HL-60 (cell line): ENCODE measurements around the gene ZNF236.

Experiments
- DNase-seq, 2 experiments: peaks; one replicate each; pipeline ENCODE4 v3.0.0-alpha.2; 2010 to 2020; ENCODE audit warnings: low read depth in 1 of 2, low spot score in 1 of 2
- H3K27ac ChIP-seq: fragments of 250-450 bp; sonication (Bioruptor Pico); replicated peaks from 2 replicates; pipeline ENCODE4 v1.5.1; 2020; ENCODE audit warnings: mild to moderate bottlenecking, moderate library complexity
- H3K27me3 ChIP-seq: fragments of 250-450 bp; sonication (Bioruptor Pico); 2 replicates; pipeline ENCODE4 v1.5.1; 2021; ENCODE audit warnings: mild to moderate bottlenecking, moderate library complexity; ENCODE audit not compliant: insufficient read depth, poor library complexity, severe bottlenecking
- H3K4me3 ChIP-seq: replicated peaks from 2 replicates; pipeline ENCODE4 v1.5.1; 2011; ENCODE audit warnings: mild to moderate bottlenecking, control low read depth, low read length; ENCODE audit not compliant: insufficient read depth
- CTCF ChIP-seq: IDR thresholded peaks from one replicate; pipeline ENCODE4 v1.5.1; 2011; ENCODE audit warnings: low read length, control low read depth, inconsistent platforms; ENCODE audit not compliant: insufficient read depth
- GABPA ChIP-seq: IDR thresholded peaks from 2 replicates; pipeline ENCODE4 v1.6.1; 2012; ENCODE audit warnings: low read depth
- POLR2AphosphoS5 ChIP-seq: IDR thresholded peaks from 2 replicates; pipeline ENCODE4 v1.6.1; 2012; ENCODE audit warnings: low read depth
- REST ChIP-seq: IDR thresholded peaks from 2 replicates; pipeline ENCODE4 v1.6.1; 2012; ENCODE audit warnings: low read depth; ENCODE audit not compliant: insufficient replicate concordance
- SPI1 ChIP-seq: IDR thresholded peaks from 2 replicates; pipeline ENCODE4 v1.6.1; 2012; ENCODE audit warnings: low read depth, mild to moderate bottlenecking, borderline replicate concordance

ZNF236 gene

GRCh38 chr18:76880026-76880425, 57.7 kb downstream of the ZNF236 start:
- no peak for DNase-seq
- Histone ChIP-seq H3K27ac (no peak overlapping the region), H3K27me3 (no peaks in the 10 kb centered on the region), H3K4me3 (no peak overlapping the region)
- TF ChIP-seq SPI1 (no peak), REST (no peak), CTCF (no peak), POLR2AphosphoS5 (no peak), GABPA (no peak)

- DNase-seq = no peak
- TF ChIP-seq REST (no peak), CTCF (no peak), SPI1 (no peak), GABPA (no peak), POLR2AphosphoS5 (no peak)
These were observed 59.4 kb downstream of the ZNF236 start for GRCh38 chr18:76881744-76882143.

GRCh38 chr18:76882146-76882545, 59.8 kb downstream of the ZNF236 start:
- no peaks in the 10 kb centered on the region for H3K27me3 ChIP-seq
- H3K27ac ChIP-seq = no peak overlapping the region
- H3K4me3 ChIP-seq = no peak overlapping the region
- no peak for TF ChIP-seq REST
- no peak for DNase-seq

More at GRCh38 chr18:76881744-76882143, 59.4 kb downstream of the ZNF236 start:
- Histone ChIP-seq H3K27me3 (no peaks in the 10 kb centered on the region), H3K4me3 (no peak overlapping the region), H3K27ac (no peak overlapping the region)

- TF ChIP-seq GABPA (no peak), SPI1 (no peak), REST (no peak), POLR2AphosphoS5 (no peak), CTCF (no peak)
- Histone ChIP-seq H3K27me3 (no peaks in the 10 kb centered on the region), H3K27ac (no peak overlapping the region), H3K4me3 (no peak overlapping the region)
- no peak for DNase-seq
These were observed 62.6 kb downstream of the ZNF236 start for GRCh38 chr18:76885001-76885400.
